Midbrain (tissue), 1 donor: Measurements from ENCODE around the gene CD276.
"Not testable (repeated sequence)": the region's sequence is repeated elsewhere in the genome, so short reads cannot be mapped to it uniquely, and the experiment has no call there.

Experiments used
- DNase-seq: peaks from one replicate; lab custom pipeline; 2025; lab: John Stamatoyannopoulos, UW

The CD276 gene

DNA sequence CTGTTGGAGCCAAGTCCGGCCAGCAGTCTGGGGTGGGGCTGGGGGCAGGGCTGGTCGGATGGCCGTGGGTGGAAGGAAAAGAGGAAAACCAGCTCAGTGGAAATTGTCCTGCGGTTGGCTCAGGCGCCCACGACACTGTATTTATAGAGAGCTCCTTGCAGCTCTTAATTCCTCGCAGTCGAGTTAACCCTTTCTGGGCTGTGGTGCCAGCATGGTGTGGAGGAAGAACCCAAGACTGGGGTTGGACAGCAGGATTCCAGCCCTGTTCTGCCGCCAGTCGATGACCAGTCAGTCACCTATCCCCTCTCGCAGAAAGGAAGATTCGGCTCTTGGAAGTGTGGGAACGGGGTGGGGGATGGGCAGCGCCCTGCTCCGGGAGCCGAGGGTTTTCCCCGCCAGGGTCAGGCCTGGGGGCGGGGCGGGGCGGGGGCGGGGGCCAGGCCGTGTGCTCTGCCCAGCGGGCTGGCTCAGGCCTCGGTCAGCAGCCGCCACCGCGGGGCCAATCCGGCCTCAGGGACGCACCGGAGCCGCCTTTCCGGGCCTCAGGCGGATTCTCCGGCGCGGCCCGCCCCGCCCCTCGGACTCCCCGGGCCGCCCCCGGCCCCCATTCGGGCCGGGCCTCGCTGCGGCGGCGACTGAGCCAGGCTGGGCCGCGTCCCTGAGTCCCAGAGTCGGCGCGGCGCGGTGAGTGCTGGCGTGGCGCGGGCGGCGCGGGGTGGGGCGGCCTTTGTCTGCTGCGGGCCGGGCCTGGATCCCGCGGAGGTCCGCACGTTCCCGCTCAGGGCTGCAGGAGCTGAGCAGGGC is at the start of gene CD276:
CD276 (plus strand) TSS at position 607 of the 804 bp plus-strand sequence. CDS start 15,257 bp downstream, outside the sequence.
- DNase-seq: peak; percentile 67

- no peak for DNase-seq
Measured at GRCh38 chr15:73637527-73637926, 46.7 kb upstream of the CD276 start.

DNA sequence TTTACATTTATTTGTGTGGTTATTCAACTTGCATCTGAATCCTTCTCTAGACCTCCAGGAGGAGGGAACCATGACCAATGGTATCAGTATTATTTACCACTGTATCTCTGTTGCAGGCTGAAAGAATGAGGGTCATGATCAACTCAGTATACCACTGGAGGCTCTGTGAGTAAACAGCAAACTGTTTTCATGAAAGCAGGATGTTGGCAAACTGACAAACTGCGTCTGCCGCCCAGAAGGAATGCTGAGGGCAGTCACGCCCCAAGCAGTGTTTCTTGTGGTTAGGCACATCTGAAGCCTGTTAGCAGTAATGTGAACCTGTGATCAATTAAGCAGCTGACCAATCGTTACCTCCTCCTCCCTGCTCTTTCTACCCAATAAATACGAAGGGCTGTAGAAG is 44.7 kb upstream of the CD276 start:
- DNase-seq: not testable (repeated sequence)

- no peak for DNase-seq
Measured at GRCh38 chr15:73647259-73648013, 36.7 kb upstream of the CD276 start.

DNA sequence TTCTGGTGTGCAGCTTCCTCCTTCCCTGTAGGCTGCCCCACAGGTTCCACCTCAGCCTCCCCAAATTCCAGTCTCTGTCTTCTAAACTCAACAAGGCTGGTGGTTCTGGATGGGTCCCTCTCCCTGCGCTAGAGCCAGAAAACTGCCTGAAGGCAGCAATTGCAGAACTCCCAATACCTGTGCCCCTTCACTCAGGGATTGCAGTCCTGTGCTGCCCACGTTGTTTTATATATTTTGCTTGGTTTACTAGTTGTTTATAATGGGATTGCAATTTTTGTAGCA is 36.2 kb upstream of the CD276 start:
- DNase-seq: no peak

DNA sequence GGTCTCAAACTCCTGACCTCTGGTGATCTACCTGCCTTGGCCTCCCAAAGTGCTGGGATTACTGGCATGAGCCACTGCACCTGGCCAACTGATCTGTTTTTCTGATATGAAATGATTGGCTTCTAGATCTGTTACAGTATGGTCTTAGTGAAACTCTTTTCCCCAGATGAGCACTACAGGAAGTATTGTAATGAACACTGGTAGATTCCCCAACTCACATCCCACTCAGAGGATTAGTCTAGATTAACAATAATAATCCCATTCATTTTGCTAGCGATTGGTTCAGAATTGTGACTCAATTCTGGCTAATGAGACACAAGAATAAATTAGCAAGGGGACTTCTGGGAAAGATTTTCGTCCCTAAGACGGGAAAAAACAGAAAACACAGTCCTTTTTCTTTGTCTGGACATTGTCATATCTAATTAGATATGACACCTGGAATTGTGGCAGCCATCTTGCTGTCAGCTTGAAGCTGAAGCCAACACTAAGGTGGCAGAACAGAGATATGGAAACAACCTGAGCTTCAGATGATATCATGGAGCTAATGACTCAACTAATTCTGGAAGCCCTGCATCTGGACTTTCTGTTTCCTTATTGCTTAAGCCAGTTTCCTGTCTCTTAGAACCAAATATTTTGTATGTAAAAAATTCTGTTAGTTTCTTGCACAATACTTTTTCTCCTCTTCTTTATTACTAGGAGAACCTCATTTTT is 33.6 kb upstream of the CD276 start:
- DNase-seq: no peak

DNA sequence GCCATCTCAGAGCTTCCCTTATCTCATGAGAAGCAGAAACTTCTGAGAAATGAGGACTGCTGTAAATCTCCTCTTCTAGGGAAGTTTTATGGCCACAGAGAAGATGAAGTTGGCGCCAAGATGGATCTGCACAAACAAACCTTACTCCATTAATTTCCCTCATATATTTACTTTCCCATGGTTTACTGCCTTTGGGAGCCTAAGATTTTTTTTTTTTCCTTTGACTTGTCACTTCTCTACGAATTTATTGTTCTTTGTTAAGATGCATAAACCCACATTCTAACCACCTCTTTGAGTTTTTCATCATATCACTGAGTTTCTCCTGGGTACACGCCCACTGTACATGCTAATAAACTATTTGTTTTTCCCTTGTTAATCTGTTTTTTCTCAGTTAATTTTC is 29.5 kb upstream of the CD276 start:
- DNase-seq: no peak

DNA sequence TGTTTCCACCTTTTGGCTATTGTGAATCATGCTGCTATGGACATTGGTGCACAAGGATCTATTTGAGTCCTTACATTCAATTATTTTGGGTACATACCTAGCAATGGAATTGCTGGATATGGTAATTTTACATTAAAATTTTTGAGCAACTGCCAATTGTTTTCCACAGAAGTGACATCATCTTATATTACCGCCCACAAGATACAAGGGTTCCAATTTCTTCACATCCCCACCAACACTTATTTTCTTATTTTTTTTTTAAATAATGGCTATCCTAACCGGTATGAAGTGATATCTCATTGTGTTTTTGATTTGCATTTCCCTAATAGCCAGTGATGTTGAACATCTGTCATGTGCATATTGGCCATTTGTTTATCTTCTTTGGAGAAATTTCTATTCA is 28.5 kb upstream of the CD276 start:
- no peak for DNase-seq

DNA sequence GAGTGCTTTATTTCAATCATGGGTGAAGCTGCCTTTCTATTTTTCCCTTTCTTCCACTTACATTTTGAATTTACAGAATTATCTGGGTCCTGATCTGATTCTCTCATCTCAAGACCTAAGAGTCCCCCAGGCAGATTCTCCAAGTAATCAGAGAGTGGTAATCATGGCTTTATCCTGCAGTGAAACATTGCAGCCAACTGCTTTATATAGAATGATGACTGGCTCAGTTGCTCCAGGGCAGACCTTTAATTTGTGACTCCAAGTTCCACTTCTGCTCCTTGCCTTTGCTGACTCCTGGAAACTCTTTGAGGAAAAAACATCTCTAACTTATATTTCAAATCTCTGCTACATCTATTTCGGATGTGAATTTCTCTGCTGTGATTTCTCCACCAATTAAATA is 25.5 kb upstream of the CD276 start:
- no peak for DNase-seq

- no peak for DNase-seq
Measured at GRCh38 chr15:73660455-73660854, 23.7 kb upstream of the CD276 start.

GRCh38 chr15:73674587-73674986 is 9.6 kb upstream of the CD276 start:
- DNase-seq: no peak

DNA sequence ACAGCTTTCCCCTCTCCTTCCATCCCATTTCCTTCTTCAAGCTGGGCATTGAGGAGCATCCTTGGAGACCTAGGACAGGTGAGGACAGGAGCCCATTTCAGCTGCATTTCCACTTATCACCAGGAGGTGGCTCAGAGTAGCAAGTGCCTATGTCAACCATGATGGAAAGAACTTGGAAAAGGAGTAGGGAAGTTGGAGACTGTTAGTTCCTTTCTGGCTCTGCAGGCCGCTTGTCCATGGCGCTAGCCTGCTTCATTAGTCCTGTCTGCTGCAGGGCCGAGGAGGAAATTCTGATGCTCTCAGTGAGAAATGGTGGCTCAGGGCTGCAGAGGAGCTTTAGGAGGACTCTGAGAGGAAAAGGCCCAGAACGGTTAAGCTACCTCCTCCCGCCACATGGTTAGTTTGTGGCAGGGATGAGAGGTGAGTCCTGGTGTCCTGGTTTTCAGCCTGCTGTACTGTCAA is 7.0 kb upstream of the CD276 start:
- no peak for DNase-seq

DNA sequence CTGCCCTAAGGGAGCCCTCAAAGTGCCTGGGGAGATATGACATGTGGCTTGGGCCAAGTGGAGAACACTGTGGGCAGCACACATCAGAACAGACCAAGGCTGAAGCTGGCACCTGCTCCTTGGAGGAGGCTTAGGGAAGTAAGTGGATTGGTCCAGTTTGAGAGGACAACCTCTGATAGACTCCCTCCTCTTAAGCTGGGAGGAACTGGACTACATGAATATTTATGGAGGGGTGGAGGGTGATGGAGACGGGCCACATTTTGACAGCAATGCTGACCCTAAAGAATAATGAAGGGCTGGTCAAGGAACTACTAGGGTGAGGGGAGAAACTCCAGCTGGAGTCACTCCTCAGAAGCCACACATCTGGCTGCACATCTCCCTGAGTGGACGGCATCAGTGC is 6.5 kb upstream of the CD276 start:
- no peak for DNase-seq

DNA sequence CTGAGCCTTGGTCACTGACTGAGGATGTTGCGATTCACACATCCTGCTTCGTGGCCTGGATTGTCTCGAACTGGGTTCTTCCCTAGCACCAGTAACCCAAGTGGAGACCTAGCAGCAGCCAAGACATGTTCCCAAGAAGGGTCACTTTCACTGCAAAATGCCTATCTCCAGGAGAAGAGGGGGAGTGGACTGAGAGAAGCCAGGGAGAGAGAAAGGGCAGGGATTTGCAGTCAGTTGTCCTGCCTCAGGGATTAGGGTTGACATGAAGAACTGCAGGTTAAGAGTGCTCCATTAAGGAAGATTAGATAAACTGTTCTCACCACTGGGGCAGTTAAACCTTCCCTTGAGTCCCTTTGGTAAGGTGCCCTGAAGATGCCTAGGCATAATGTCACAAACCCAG is 5.7 kb upstream of the CD276 start:
- DNase-seq: no peak

- DNase-seq: no peak
Measured at GRCh38 chr15:73679180-73679579, 5.0 kb upstream of the CD276 start.

- no peak for DNase-seq
Measured at GRCh38 chr15:73679964-73680363, 4.2 kb upstream of the CD276 start.

DNA sequence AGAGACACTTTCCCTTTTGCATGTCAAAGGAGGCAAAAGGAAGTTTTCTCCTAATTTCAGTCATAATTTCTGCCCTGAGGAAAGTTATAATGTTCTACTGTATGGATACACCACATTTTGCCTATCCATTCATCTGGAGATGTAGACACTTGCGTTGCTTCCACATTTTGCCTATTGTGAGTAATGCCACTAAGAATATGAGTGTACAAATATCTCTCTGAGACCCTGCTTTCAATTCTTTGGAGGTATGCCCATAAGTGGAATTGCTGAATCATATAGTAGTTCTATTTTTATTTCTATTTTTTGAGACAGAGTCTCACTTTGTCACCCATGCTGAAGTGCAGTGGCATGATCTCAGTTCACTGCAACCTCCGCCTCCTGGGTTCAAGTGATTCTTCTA is 3.6 kb upstream of the CD276 start:
- DNase-seq: no peak

- DNase-seq: no peak
Measured at GRCh38 chr15:73681063-73681462, 3.1 kb upstream of the CD276 start.

- no peak for DNase-seq
Measured at GRCh38 chr15:73681856-73682599, 2.2 kb upstream of the CD276 start.

DNA sequence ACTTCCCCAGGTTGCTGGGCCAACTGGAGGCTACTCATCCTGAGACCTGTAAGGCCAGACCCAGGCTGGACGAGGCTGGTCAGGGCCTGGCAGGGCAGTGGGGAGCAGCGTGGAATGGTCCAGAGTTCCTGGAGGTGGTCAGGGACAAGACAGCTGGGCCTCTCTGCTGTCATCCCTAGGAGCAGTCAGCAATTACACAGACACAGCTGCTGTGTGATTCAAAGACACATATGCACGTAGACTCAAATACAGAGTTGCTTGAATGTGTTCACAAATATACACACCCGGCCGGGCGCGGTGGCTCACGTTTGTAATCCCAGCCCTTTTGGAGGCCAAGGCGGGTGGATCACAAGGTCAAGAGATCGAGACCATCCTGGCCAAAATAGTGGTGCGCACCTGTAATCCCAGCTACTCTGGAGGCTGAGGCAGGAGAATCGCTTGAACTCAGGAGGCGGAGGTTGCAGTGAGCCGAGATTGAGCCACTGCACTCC is 1.5 kb upstream of the CD276 start:
- DNase-seq: no peak

- DNase-seq: no peak
Measured at GRCh38 chr15:73683257-73683776, 866 bp upstream of the CD276 start.
